ENCODE results near the gene TOX3. TPM values are rescaled to one million over a fixed set of nuclear protein-coding genes. Genes with fewer than 3 reads are reported as not detected.

Gene TOX3
- total and polyA plus RNA-seq, 2 of the 8 experiments (the other 6 are each of a cell fraction or from before 2014, with no cell fraction given): 16.7 to 31.2 TPM

- H3K18ac ChIP-seq (ENCODE audit: extremely low read depth, low read length): no peak overlapping the region
- H2AFZ ChIP-seq (ENCODE audit: low read length): no peak overlapping the region
- H3K56ac ChIP-seq (replicated peaks; ENCODE audit: insufficient read length, low read depth, low read length): no peak overlapping the region
- H3K14ac ChIP-seq (ENCODE audit: insufficient read length): no peak overlapping the region
- no peak overlapping the region for H2BK12ac ChIP-seq (ENCODE audit: low read depth, low read length)
- H3K4me3 ChIP-seq (ENCODE audit: extremely low read depth in 1 of 4, insufficient read depth in 2 of 4, low read depth in 3 of 4, low read length in 4 of 4): no peak overlapping the region
- peaks cover 0 to 1% of the 10 kb centered on the region in 2 experiments for H4K20me1 ChIP-seq (replicated peaks in 1 of 2; ENCODE audit: control insufficient read depth in 1 of 2, insufficient read depth in 2 of 2, low read length in 2 of 2)
- no peak overlapping the region for H2BK120ac ChIP-seq (replicated peaks; ENCODE audit: low read depth, low read length)
- no peaks in the 10 kb centered on the region for H3K27me3 ChIP-seq (replicated peaks in 1 of 4; ENCODE audit: control insufficient read depth in 3 of 4, extremely low read depth in 1 of 4, insufficient read depth in 3 of 4, low read length in 3 of 4)
- H3K27ac ChIP-seq (ENCODE audit: low read depth, low read length): no peak overlapping the region
- H3K9ac ChIP-seq (replicated peaks in 1 of 4; ENCODE audit: extremely low read depth in 1 of 4, low read depth in 3 of 4, low read length in 3 of 4): no peak overlapping the region
- no peak for DNase-seq (ENCODE audit: low read depth in 1 of 2, low spot score in 2 of 2)
- no peak overlapping the region for H4K8ac ChIP-seq (ENCODE audit: extremely low read depth, insufficient read depth, low read length)
- no peak overlapping the region for H3K4me2 ChIP-seq (ENCODE audit: insufficient read depth in 1 of 2, low read depth in 2 of 2, low read length in 2 of 2)
- H3K23ac ChIP-seq (ENCODE audit: insufficient read length): no peak overlapping the region
- peaks cover 0 to 2% (median 0%) of the 10 kb centered on the region in 4 experiments; a peak in 2 of 8 replicates for H3K36me3 ChIP-seq (ENCODE audit: control insufficient read depth in 2 of 4, insufficient read depth in 4 of 4, low read length in 3 of 4)
- peaks cover 0 to 97% of the 10 kb centered on the region in 2 experiments; a peak in 3 of 4 replicates for H3K79me2 ChIP-seq (ENCODE audit: control insufficient read depth in 1 of 2, insufficient read depth in 2 of 2, low read length in 2 of 2)
- ChIA-PET POLR2A (ENCODE audit: partially characterized antibody) (interaction anchor here (0.9 kb wide), 1 partner anchor 13 kb away, joined by 3 read pairs; no protein-coding TSS in a partner anchor), CTCF (ENCODE audit: partially characterized antibody) (interaction anchor here (0.7 to 2.5 kb wide), 7 partner anchors 9 to 273 kb away, joined by 3 to 12 read pairs (median 5); no protein-coding TSS in a partner anchor)
- no peak for FAIRE-seq
- no peaks in the 10 kb centered on the region for H3K9me3 ChIP-seq (ENCODE audit: insufficient read depth in 2 of 2, low read depth in 1 of 2, low read length in 1 of 2)
- WGBS, 2 experiments (ENCODE audit: extremely low coverage in 1 of 2, insufficient coverage in 1 of 2, insufficient read length in 1 of 2, insufficient replicate concordance in 2 of 2, low coverage in 1 of 2, low lambda C conversion rate in 2 of 2, missing lambda C conversion rate in 1 of 2): 100% methylated on average over 5 of the region's 5 CpGs; no CpG with 5 or more reads in 1 of the 2 experiments
- peaks cover 3% of the 10 kb centered on the region; the same call in 1 of the 2 replicates for H3K23me2 ChIP-seq (ENCODE audit: low read depth, low read length)
- H4K91ac ChIP-seq (replicated peaks; ENCODE audit: insufficient read length, low read length): no peak overlapping the region
- no peak overlapping the region for H3K4ac ChIP-seq (replicated peaks; ENCODE audit: insufficient read length, low read depth, low read length)
- peaks cover 5% of the 10 kb centered on the region; the same call in 1 of the 2 replicates for H3K79me1 ChIP-seq (ENCODE audit: low read depth, low read length)
- no peak overlapping the region for H2BK15ac ChIP-seq (ENCODE audit: low read length)
- peaks cover 2 to 25% (median 15%) of the 10 kb centered on the region in 4 experiments; a peak in 5 of 7 replicates for H3K4me1 ChIP-seq (replicated peaks in 1 of 4; ENCODE audit: control insufficient read depth in 3 of 4, insufficient read depth in 4 of 4, low read length in 3 of 4)
- no peak overlapping the region for H2AK5ac ChIP-seq (ENCODE audit: low read depth, low read length)
- H2BK20ac ChIP-seq (ENCODE audit: low read length): no peak overlapping the region
- H4K5ac ChIP-seq (ENCODE audit: insufficient read length, low read depth, low read length): no peak overlapping the region
- no peak overlapping the region for H2BK5ac ChIP-seq (ENCODE audit: low read depth, low read length)
- TF ChIP-seq RFX5 (IDR thresholded peaks at IDR 0.05; ENCODE audit: borderline replicate concordance, low read depth, low read length) (no peak), TBP (IDR thresholded peaks at IDR 0.05; ENCODE audit: low read depth, low read length) (no peak), SIN3A (conservative IDR thresholded peaks at IDR 0.05 in 1 of 2, IDR thresholded peaks at IDR 0.05 in 1 of 2; ENCODE audit: low read depth in 1 of 2, low read length in 2 of 2) (no peak), CTCF (IDR thresholded peaks at IDR 0.05; ENCODE audit: control extremely low read depth in 1 of 3, insufficient read depth in 1 of 3, low read depth in 1 of 3, low read length in 3 of 3) (peak in 2 of 3 experiments; percentile 19 to 58; a peak in 2 of 4 replicates)
Measured at GRCh38 chr16:52528393-52529065, 18.4 kb downstream of the TOX3 start.

All from H1 (cell line).